Neural cell (in vitro differentiated cells): ENCODE data around the gene COBL. TPM values are rescaled to one million over a fixed set of nuclear protein-coding genes. Genes with fewer than 3 reads are reported as not detected.

Experiments used
- H2AFZ ChIP-seq: fragments of 200-600, 300-800 bp; sonication (generic), shearing (Covaris generic); 2 replicates; pipeline ENCODE4 v1.6.0; 2014; ENCODE audit warnings: low read depth, mild to moderate bottlenecking, antibody characterized with exemption, low read length, moderate library complexity
- H3F3A ChIP-seq: fragments of 200-600 bp; shearing (Covaris generic); 2 replicates; pipeline ENCODE4 v1.6.1; 2016; ENCODE audit warnings: mild to moderate bottlenecking, moderate library complexity, mixed read lengths, antibody characterized with exemption, low read length; ENCODE audit not compliant: insufficient read depth, poor library complexity, severe bottlenecking
- H3K27ac ChIP-seq: fragments of 200-600, 300-800 bp; sonication (generic), shearing (Covaris generic); 2 replicates; pipeline ENCODE4 v1.5.1; 2014; ENCODE audit warnings: mild to moderate bottlenecking, low read length, moderate library complexity
- H3K27me3 ChIP-seq: fragments of 300-800, 200-600 bp; sonication (generic), shearing (Covaris generic); 2 replicates; pipeline ENCODE4 v1.6.0; 2014; ENCODE audit warnings: mild to moderate bottlenecking, low read depth, low read length, moderate library complexity; ENCODE audit not compliant: insufficient read depth
- H3K36me3 ChIP-seq: fragments of 300-800, 200-600 bp; sonication (generic), shearing (Covaris generic); 2 replicates; pipeline ENCODE4 v1.5.1; 2014; ENCODE audit warnings: mild to moderate bottlenecking, antibody characterized with exemption, low read length, moderate library complexity; ENCODE audit not compliant: insufficient read depth
- H3K4me2 ChIP-seq: fragments of 300-800, 200-600 bp; sonication (generic), shearing (Covaris generic); 2 replicates; pipeline ENCODE4 v1.6.0; 2014; ENCODE audit warnings: mild to moderate bottlenecking, low read length
- H3K4me3 ChIP-seq: fragments of 300-800, 200-600 bp; sonication (generic), shearing (Covaris generic); 2 replicates; pipeline ENCODE4 v1.5.1; 2014; ENCODE audit warnings: mild to moderate bottlenecking, low read length, moderate library complexity
- H3K79me2 ChIP-seq: fragments of 200-600 bp; shearing (Covaris generic); replicated peaks from 2 replicates; pipeline ENCODE4 v1.6.0; 2014; ENCODE audit warnings: mild to moderate bottlenecking, low read length, moderate library complexity; ENCODE audit not compliant: insufficient read depth
- H3K9ac ChIP-seq: fragments of 300-800, 200-600 bp; sonication (generic), shearing (Covaris generic); 2 replicates; pipeline ENCODE4 v1.6.1; 2016; ENCODE audit warnings: mild to moderate bottlenecking, low read length, mixed read lengths
- H3K9me2 ChIP-seq: fragments of 200-600 bp; shearing (Covaris generic); 2 replicates; pipeline ENCODE4 v1.6.1; 2016; ENCODE audit warnings: mild to moderate bottlenecking, low read length, mixed read lengths; ENCODE audit not compliant: insufficient read depth
- H3K9me3 ChIP-seq: fragments of 200-600, 300-800 bp; sonication (generic), shearing (Covaris generic); 2 replicates; pipeline ENCODE4 v1.6.1; 2016; ENCODE audit warnings: mild to moderate bottlenecking, mixed run types, low read length, moderate library complexity, mixed read lengths
- H4K20me1 ChIP-seq: fragments of 200-600 bp; shearing (Covaris generic); 2 replicates; pipeline ENCODE4 v1.6.1; 2016; ENCODE audit warnings: mild to moderate bottlenecking, mixed run types; ENCODE audit not compliant: insufficient read depth
- EP300 ChIP-seq: fragments of 450-650 bp; conservative IDR thresholded peaks from 2 replicates; pipeline ENCODE4 v1.6.1; 2014; ENCODE audit warnings: antibody characterized with exemption, mild to moderate bottlenecking, moderate library complexity; ENCODE audit not compliant: poor library complexity, severe bottlenecking
- EZH2 ChIP-seq: fragments of 200-600, 300-800 bp; shearing (Covaris generic), sonication (generic); IDR thresholded peaks from 2 replicates; pipeline ENCODE4 v1.6.1; 2014; ENCODE audit warnings: antibody characterized with exemption, low read length, borderline replicate concordance, mild to moderate bottlenecking; ENCODE audit not compliant: insufficient read depth, poor library complexity, severe bottlenecking
- MXI1 ChIP-seq: fragments of 450-650 bp; conservative IDR thresholded peaks from 2 replicates; pipeline ENCODE4 v1.6.1; 2014; ENCODE audit warnings: antibody characterized with exemption, mild to moderate bottlenecking; ENCODE audit not compliant: poor library complexity, severe bottlenecking
- POLR2AphosphoS5 ChIP-seq: IDR thresholded peaks from 2 replicates; pipeline ENCODE4 v1.6.1; 2012
- RAD21 ChIP-seq: fragments of 450-650 bp; conservative IDR thresholded peaks from 2 replicates; pipeline ENCODE4 v1.6.1; 2014; ENCODE audit warnings: antibody characterized with exemption, mild to moderate bottlenecking, moderate library complexity
- SMC3 ChIP-seq: fragments of 450-650 bp; conservative IDR thresholded peaks from 2 replicates; pipeline ENCODE4 v1.6.1; 2014; ENCODE audit warnings: antibody characterized with exemption, mild to moderate bottlenecking, moderate library complexity; ENCODE audit not compliant: poor library complexity
- TAF1 ChIP-seq: IDR thresholded peaks from 2 replicates; pipeline ENCODE4 v1.6.1; 2012; ENCODE audit warnings: low read depth
- polyA plus RNA-seq: library from polyadenylated mRNA; depleted of rRNA; stranded (reverse); fragments of >200 nt; gene quantifications from 2 replicates; pipeline ENCODE4 v1.2.3, GENCODE V29; 2014
- TF ChIP-seq, protein P1 (sequence below): fragments of 450-650 bp; IDR thresholded peaks from 2 replicates; pipeline ENCODE4 v1.5.1; 2014; ENCODE audit warnings: antibody characterized with exemption, mild to moderate bottlenecking, moderate library complexity; ENCODE audit not compliant: poor library complexity, severe bottlenecking
- TF ChIP-seq, protein P2 (sequence below): IDR thresholded peaks from 2 replicates; pipeline ENCODE4 v1.6.1; 2012; ENCODE audit warnings: borderline replicate concordance

The COBL gene
- polyA plus RNA-seq, 1 donor from 2014 or later, result 0.12 TPM

DNA sequence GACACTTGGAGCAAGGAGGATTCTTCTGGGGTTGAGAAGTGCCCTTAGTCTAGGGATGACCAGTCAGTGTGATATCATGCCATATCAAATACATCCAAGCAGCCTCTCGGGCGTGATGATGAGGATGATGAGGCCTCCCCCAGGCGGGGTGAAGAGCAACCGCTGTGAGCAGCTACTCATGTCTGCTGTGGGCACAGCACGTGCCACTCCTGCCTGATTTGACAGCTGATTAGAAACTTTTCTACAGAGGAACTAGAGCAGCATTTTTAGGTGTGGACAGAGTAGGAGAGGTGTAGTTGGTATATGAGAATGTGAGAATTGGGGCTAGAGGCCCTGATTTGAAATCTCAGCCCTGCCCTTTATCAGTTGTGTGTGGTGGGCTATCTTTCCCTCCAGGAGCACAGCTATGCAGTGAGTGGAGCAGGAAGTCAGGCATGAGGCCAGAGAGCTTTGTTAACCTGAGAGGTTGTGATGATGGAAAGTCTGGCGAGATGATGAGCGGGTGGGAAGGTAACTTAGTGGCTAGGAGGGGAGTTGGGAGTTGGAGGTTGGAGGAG lies 49.6 kb upstream of the COBL start:
- no peak overlapping the region for H3K27ac ChIP-seq

DNA sequence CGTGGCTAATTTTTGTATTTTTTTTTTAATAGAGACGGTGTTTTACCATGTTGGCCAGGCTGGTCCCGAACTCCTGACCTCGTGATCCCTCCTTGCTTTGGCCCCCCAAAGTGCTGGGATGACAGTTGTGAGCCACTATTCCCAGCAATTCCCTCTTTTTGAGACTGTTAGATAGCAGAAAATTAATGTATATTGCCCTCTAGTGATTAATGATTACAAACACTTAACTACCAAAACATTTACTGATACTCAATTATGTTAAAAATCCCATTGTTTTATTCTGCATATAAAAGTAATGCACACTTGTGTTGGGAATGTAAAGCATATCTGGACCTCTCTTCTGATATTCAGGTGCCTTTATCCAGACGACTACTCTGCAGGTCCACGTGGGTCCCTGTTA lies 41.2 kb upstream of the COBL start:
- Histone ChIP-seq H3K9me3 (no peaks in the 10 kb centered on the region), H3K27ac (no peak overlapping the region), H3K4me2 (no peak overlapping the region), H3K4me3 (no peak overlapping the region), H3K79me2 (no peaks in the 10 kb centered on the region), H3K9ac (no peak overlapping the region), H4K20me1 (no peaks in the 10 kb centered on the region), H2AFZ (no peak overlapping the region), H3F3A (no peaks in the 10 kb centered on the region), H3K36me3 (no peaks in the 10 kb centered on the region), H3K27me3 (no peaks in the 10 kb centered on the region), H3K9me2 (no peaks in the 10 kb centered on the region)
- no peak for TF ChIP-seq MXI1
- no peak for TF ChIP-seq RAD21
- no peak for TF ChIP-seq EZH2
- no peak for TF ChIP-seq EP300
- TF ChIP-seq SMC3, result no peak
- TF ChIP-seq, protein P1, sequence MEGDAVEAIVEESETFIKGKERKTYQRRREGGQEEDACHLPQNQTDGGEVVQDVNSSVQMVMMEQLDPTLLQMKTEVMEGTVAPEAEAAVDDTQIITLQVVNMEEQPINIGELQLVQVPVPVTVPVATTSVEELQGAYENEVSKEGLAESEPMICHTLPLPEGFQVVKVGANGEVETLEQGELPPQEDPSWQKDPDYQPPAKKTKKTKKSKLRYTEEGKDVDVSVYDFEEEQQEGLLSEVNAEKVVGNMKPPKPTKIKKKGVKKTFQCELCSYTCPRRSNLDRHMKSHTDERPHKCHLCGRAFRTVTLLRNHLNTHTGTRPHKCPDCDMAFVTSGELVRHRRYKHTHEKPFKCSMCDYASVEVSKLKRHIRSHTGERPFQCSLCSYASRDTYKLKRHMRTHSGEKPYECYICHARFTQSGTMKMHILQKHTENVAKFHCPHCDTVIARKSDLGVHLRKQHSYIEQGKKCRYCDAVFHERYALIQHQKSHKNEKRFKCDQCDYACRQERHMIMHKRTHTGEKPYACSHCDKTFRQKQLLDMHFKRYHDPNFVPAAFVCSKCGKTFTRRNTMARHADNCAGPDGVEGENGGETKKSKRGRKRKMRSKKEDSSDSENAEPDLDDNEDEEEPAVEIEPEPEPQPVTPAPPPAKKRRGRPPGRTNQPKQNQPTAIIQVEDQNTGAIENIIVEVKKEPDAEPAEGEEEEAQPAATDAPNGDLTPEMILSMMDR, result no peak
- TF ChIP-seq, protein P2, sequence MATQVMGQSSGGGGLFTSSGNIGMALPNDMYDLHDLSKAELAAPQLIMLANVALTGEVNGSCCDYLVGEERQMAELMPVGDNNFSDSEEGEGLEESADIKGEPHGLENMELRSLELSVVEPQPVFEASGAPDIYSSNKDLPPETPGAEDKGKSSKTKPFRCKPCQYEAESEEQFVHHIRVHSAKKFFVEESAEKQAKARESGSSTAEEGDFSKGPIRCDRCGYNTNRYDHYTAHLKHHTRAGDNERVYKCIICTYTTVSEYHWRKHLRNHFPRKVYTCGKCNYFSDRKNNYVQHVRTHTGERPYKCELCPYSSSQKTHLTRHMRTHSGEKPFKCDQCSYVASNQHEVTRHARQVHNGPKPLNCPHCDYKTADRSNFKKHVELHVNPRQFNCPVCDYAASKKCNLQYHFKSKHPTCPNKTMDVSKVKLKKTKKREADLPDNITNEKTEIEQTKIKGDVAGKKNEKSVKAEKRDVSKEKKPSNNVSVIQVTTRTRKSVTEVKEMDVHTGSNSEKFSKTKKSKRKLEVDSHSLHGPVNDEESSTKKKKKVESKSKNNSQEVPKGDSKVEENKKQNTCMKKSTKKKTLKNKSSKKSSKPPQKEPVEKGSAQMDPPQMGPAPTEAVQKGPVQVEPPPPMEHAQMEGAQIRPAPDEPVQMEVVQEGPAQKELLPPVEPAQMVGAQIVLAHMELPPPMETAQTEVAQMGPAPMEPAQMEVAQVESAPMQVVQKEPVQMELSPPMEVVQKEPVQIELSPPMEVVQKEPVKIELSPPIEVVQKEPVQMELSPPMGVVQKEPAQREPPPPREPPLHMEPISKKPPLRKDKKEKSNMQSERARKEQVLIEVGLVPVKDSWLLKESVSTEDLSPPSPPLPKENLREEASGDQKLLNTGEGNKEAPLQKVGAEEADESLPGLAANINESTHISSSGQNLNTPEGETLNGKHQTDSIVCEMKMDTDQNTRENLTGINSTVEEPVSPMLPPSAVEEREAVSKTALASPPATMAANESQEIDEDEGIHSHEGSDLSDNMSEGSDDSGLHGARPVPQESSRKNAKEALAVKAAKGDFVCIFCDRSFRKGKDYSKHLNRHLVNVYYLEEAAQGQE, result no peak
- no peak for TF ChIP-seq POLR2AphosphoS5
- no peak for TF ChIP-seq TAF1

More for the DNA sequence above, 49.6 kb upstream of the COBL start:
- Histone ChIP-seq H3K9me3 (no peaks in the 10 kb centered on the region), H3K9me2 (no peaks in the 10 kb centered on the region), H3F3A (no peaks in the 10 kb centered on the region), H3K9ac (no peak overlapping the region), H3K79me2 (no peaks in the 10 kb centered on the region), H3K4me2 (no peak overlapping the region), H4K20me1 (no peaks in the 10 kb centered on the region), H2AFZ (no peak overlapping the region), H3K4me3 (no peak overlapping the region), H3K36me3 (no peaks in the 10 kb centered on the region), H3K27me3 (no peaks in the 10 kb centered on the region)
- TF ChIP-seq RAD21, result no peak
- TF ChIP-seq TAF1, result no peak
- TF ChIP-seq MXI1, result no peak
- TF ChIP-seq POLR2AphosphoS5, result no peak
- no peak for TF ChIP-seq EP300
- TF ChIP-seq EZH2, result no peak
- TF ChIP-seq, protein P2, result no peak
- TF ChIP-seq, protein P1, result no peak
- TF ChIP-seq SMC3, result no peak
